ENCODE data around the gene SRBD1.

SRBD1 gene, protein sequence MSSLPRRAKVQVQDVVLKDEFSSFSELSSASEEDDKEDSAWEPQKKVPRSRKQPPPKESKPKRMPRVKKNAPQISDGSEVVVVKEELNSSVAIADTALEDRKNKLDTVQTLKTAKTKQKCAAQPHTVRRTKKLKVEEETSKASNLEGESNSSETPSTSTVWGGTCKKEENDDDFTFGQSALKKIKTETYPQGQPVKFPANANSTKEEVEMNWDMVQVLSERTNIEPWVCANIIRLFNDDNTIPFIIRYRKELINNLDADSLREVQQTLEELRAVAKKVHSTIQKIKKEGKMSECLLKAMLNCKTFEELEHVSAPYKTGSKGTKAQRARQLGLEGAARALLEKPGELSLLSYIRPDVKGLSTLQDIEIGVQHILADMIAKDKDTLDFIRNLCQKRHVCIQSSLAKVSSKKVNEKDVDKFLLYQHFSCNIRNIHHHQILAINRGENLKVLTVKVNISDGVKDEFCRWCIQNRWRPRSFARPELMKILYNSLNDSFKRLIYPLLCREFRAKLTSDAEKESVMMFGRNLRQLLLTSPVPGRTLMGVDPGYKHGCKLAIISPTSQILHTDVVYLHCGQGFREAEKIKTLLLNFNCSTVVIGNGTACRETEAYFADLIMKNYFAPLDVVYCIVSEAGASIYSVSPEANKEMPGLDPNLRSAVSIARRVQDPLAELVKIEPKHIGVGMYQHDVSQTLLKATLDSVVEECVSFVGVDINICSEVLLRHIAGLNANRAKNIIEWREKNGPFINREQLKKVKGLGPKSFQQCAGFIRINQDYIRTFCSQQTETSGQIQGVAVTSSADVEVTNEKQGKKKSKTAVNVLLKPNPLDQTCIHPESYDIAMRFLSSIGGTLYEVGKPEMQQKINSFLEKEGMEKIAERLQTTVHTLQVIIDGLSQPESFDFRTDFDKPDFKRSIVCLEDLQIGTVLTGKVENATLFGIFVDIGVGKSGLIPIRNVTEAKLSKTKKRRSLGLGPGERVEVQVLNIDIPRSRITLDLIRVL

DNA sequence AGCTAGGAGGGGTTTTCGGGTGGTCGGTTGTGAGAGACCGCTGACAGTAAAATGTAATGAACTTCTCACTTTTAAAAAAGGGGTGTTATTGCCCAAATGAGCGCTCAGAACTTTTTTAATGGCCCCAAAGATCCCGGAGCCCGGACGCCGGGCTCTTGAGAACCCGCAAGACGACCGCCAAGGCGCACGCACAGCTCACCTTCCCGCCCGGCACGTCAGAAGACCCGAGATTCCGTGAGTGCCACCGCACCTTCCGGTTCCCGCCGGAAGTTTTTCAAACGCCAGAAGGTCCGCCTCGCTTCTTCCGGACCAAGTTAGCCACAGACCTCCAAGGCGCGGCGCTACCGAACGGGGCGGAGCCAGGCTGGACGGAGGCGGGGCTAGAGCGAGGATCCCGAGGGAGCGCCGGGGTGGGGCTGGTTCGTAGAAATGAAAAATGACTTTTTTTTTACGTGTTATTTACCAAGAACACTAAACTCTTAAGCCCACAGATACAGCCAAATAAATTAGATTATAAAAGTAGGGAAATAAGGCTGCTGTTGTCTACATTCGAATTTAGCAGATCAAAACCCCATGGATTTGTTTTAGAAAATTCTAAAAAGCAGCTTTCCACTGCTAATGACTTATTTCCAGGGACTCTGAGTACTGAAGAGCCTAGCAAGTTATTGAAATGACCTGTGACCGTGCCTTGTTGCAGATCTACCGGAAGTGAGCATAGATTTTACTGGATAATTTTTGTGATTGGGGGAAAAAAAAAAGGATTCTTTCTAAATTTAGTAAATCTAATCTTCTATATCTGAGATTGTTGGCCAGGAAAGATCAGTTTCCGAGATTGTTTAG, at the start of gene SRBD1:
SRBD1 (minus strand) TSS at position 248 of the 840 bp plus-strand sequence. CDS start 5,826 bp downstream, outside the sequence.
- peak; percentile 94 for DNase-seq

DNA sequence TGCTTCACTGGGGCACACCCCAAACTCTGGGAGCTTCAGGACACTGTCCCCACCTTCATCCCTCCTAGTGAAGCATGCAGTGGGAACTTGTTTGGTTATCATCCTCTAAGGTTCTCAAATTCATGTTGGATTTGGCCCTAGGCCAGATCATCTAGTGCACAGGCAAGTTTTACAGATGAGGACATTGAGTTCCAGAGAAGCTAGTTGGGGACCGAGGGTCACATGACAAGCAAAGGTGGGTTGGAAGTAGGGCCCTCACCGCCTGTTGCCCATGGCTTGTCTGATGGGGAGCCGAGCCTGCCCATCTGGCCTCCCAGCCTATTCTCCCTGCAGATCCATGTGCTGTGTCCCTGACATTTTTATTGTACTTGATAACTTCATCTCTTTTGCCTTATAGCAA, 43.2 kb upstream of the SRBD1 start:
- no peak for DNase-seq

DNA sequence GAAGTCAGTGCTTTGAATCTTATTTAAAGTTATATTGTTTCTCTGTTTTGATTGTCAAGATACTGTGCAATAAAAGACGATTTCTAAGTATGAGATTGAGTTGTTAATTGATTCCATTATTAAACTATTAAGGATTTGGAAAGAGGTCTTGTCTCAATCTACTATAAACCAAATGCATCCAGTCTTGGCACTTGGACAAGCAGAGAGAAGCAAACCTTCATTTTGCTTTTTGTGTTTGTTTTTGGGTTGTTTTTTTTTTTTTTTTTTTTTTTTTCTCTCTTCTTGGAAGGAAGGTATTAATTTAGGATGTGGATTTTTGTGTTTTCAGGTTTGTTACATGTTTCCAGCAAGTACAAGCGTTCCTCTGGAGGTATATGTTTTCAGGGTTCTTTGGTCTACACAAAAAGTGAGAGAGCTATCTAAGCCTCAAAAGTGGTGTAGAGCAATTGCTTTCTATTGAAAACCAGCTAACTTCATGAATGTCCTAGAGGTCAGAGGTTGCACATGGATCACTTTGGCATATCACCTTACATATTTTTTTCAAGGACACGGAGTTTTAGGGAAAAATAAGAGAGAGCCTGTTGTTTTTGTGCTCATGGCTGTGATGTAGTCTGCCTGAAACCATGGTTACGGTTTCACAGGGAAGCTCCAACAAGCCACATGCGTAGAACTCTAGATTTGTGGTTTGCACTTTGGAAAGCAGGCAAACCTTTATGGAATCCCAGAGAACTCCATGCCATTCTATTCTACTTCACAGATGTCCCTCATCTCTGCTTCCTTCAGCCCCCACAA, 42.3 kb upstream of the SRBD1 start:
- DNase-seq = no peak

DNA sequence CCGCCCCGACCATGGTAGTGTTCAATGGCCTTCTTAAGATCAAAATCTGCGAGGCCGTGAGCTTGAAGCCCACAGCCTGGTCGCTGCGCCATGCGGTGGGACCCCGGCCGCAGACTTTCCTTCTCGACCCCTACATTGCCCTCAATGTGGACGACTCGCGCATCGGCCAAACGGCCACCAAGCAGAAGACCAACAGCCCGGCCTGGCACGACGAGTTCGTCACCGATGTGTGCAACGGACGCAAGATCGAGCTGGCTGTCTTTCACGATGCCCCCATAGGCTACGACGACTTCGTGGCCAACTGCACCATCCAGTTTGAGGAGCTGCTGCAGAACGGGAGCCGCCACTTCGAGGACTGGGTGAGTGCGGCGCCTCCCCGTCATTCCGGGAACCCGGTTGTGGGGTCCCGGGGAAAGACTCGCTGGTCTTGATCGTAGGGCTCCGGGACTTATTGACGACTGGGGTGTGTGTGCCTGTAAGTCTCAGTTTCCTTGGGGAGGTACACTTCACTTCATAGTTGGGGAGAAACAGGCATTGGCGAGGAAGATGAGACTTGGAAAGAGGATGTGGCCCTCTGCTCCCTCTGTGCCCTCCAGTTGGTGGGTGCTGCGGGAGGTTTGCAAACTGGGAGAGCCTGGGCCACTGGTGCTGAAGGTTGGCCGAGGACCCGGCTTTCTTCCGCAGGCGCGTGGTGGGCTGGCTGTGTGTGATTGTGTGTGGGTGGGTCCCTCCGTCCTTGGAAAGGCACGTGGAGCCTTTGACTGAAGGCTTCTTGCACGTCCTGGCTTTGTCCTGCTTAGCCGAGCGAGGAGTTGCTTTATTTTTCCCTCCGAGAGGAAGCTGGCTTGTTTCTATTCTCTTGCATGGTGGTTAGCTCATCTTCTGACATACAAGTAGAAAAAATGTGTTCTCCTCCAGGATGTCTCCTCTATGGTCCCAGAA, 41.3 kb upstream of the SRBD1 start:
- DNase-seq = peak; percentile 17

DNA sequence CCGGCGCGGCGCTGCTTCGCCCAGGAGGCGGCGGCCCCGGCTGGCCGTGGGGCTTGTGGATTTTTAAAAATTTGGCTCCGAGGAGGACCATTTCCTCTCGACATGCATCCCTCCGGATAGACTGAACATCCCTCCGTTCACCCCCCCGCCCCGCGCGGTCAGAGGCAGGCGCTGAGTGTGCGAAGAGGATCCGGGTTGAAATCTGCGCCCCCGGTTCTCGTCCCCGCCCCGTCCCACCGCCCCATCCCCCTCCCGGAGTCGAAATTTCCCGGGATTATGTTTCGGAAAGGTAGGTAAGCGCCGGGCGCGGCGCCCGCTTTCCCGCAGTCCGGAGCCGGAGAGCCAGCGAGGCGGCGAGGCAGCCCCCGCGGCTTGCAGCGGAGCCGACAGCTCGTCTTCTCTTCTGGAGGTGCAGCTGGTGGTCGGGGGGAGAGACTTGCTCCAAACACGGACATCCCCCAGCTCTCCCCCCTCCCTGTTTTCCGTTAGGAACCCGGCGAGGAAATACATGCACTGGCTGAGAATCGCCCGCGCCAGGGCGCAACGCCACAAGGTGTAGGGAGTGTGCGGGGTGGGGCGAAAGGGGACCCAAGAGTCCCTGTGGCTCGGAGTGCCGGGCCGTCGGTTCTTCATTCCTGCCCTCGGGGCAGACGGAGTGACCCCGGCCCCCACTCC, 40.5 kb upstream of the SRBD1 start, which contains the start of gene PRKCE:
PRKCE (plus strand) TSS at position 261 of the 675 bp plus-strand sequence.
- peak; percentile 59 for DNase-seq

DNA sequence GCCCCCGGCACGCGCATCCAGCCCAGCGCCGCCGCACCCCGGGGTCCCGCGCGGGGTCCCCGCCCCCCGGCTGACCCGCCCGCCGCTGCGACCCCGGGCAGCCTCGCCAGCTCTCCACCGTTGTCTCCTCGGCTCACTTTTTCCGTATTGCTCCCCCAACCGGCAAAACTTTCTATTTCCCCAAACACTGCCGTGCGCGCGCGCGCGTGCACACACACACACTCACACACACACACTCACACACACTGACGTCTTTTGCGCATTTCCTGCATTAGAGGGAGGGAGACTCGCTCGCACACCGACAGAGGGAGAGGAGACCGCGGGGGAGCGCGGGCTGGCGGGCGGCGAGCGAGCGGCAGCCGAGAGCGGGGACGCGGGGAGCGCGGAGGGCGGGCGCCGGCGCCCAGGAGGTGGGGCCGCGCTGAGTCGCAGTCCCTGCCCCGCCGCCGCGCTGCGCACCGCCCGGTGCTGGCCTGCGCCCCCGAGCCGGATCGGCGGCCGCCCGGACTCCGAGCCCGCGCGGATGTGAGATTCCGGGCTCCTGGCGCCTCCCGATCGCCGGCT, 39.9 kb upstream of the SRBD1 start:
- peak; percentile 91 for DNase-seq

DNA sequence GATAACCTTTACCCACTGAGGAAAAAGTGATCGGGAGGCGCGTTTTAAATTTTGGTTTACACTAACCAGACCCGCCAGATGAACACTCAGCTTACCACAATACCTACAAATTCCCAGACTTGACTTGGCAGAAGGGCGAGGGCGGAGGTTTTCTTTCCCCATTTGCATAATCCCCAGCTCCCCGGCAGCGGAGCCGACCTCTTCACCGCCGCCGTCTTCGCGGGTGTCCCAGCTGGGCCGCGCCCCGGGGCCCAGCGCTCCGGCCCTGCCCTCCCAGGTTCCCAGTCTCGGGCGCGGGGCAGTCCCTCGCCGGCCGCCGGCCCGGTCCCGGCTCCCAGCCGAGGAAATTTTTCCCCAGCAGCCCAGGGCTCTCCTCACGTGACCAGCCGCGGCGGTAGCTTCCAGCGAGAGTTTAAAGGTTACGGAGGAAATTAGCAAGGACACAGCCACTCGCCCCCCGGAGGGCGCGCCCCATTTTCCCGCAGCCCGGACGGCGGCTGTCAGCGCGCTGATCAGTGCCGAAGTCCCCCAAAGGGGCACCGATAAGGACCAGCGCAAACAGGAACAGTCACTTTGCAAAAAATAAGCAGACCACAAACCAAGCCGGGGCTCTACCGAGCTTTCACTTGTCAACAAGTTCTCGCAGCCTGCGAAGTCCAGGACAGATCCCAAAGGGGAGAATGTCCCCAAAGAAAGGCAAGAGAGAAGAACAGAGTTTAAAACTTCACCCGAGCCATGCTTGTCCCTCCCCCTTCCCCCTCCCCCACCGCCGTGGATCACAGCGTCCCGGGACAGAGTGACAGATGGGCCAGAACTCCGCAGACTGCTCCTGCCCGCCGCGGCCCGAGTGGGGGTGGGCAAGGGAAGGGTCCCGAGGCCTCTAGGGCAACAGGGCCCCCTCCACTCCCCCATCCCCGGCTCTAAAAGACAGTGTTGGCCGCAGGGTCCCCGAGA, 39.1 kb upstream of the SRBD1 start:
- peak; percentile 60 for DNase-seq

DNA sequence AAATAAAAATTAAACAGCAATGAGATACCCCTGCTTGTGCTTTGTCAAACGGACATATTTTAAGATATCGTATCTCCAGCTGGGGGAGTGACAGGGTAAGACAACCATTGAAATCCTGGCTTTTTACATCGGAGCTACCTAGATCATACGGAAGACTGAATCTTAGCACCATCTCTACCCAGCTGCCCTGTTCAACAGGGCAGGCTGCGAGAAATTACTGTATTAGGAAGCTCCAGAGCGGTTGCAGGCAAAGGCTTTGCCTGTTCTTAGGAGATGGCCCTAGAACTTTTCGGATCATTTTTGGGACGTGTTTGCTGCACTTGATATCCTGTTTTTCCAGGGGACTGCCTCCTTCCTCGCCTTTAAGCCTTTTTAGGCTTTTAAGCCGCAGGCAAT, 38.4 kb upstream of the SRBD1 start:
- DNase-seq = no peak

DNA sequence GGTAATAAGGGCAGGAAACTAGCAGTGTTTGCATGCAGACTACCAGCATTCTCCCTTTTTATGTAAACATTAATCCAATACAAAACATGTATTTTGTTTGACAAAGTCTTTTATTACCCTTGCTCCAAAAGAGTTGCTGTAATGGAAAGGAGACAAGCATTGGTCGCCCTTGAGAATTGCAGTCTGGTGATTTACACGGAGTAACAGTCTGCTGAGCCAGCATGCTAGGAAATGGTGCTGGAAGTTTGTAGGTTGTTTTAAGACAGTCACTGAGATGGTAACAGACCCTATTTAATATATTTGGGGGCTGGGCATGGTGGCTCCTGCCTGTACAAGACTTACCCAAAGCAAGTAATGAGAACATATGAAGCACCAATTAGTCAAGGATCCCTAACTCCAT, 37.6 kb upstream of the SRBD1 start:
- no peak for DNase-seq

DNA sequence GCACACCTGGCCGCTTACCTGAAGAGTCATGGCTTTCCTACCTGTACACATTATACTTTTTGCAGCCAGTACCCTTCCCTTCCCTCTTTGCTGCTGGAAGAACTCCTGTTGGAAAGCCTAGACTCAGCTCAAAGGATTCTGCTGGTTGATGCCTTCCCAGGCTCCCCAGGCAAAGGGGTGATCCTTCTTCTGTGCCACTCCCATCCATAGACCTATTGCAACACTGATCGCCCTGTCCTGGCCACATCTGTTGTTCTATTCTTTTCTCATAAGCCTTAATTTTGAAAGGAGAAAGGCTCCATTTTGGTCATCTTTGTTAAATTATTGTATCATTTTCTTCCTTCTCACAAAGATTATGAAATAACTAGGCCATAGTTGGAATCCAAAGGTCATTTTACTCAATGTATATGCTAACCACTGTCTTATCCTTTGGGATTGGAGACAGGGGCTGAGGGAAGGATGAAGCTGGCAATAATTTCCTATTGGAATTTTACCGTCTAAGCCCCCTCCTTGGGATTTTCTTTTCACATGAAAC, 37.0 kb upstream of the SRBD1 start:
- no peak for DNase-seq

DNA sequence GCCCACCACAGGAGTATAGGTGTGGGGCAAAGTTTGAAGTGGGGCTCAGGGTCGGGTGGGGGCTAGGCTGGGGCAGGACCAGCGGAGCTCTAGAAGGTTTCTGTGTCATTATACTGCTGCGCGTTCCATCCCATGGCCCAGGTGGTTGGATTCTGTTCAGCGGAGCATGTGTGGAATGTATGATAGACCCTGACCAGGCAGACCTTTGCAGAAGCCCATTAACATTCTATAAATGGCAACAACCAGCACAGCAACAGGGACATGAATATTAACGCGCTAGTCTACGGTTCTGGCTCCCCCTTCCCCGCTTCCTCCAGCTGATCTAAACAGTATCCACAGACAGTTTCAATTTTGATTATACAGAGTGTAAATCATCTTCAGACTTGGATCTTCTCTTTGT, 36.3 kb upstream of the SRBD1 start:
- no peak for DNase-seq

DNA sequence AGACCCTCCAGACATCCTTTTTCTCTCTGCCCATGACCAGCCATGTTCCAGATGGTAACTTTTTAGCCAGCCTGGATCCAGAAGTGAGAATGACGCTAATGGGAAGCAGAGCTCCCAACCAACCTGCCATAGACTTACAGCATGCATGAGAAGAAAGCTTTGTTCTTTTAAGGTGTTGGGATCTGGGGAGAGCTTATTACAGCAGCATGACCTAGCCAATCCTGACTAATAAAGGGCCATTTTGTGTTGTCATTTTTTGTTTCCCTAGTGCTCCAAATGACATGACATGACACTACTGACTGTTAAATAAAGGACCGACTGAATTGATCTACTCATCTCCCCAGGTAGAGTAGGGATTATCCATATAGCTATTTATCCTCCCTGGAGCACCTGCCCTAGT, 35.2 kb upstream of the SRBD1 start:
- DNase-seq = no peak

DNA sequence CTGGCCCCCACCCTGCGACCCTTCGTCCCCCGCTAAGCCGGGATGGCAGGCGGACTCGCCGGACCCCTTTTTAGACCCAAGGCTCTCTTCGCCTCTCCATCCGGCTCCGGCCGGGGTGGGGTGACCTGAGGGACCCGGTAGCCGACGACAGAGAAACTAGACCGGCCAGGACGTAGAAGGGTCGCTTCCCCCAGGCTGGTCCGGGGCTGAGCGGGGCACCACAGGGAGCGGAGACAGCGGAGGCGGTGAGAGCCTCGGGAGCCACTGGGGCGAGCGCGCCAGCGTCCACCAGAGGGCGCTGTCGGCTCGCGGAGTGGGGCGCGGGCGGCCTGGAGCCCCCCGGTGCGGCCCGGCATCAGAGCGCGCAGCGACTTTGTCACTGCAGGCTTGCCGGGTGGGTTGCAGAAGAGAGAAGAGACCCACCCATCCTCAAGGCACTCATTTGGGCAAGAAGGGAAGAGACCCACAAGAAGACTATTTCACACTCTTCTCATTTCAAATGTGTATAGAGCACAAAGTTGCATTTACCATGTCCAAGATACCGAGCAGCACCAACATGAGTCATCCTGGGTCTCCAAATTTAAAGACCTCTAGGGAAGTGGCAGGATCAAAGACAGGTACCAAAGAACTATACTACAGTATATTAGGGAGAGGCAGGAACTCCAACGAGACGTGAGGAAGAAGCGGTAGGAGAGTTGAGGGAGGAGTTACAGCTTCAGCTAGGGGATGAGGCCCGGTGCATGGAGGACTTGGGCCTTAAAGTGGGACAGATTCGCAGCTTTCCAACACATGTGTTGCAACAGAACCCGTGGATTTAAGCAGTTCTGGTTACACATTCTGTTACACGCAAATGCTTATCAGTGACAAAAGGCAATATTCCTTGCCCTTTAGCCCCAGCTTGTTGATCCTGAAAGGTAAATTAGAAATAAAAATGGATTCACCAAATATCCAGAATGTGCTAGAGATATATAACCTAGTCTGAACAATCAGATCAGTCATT, 32.8 kb upstream of the SRBD1 start:
- DNase-seq = peak; percentile 73

DNA sequence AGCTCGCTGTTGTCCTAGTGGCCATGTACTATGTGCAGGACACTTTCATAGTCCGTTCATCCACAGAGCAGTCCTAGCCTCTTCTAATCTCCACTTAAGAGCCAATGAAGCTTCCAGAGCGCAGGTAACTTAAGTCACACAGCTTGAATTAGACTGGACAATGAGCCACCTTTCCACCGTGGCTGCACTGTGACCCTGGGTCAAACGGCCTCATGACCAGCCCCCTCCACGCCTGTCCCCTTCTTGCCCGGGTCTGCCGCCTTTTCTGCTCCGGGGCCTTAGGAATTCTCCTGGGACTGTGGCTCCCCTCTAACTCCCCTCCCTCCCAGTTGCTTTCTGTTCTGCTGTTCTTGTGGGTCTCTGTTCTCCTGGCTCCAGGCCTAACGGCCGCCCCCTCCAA, 32.0 kb upstream of the SRBD1 start:
- no peak for DNase-seq

DNA sequence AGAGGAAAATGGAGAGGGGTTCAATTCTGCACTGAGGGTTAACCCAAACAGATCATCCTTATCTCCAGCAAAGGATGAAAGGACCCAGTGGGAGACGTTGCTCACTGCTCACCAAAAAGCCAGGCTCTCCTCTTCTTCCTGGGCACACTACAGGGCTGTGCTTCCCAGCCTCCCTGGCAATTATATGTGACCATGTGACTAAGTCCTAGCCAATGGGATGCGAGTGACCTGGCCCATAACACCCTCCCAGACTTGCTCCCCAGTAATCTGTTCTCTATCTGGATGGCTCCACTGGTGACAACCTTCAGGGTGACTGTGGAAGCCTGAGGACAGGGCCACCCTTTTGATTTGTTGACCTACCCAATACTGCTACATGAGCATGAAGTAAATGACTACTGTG, 29.5 kb upstream of the SRBD1 start:
- no peak for DNase-seq

DNA sequence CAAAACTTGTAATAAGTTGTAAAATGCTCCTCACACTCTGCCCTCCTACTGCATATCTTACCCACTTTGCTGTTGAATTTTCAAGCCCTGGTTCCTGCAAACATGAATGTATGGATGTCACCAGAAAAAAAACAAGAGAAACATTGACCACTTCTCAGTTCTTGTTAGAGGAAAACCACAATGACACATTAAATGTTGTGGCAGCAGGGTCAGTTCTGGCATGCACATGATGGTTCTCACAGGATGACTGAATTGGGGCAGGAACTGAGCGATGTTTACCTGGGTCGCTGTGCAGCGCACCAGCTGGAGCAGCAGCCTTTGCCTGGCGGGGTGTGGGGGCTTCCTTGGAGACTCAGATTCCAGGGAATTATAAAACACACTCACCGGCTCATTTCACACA, 26.4 kb upstream of the SRBD1 start:
- no peak for DNase-seq

DNA sequence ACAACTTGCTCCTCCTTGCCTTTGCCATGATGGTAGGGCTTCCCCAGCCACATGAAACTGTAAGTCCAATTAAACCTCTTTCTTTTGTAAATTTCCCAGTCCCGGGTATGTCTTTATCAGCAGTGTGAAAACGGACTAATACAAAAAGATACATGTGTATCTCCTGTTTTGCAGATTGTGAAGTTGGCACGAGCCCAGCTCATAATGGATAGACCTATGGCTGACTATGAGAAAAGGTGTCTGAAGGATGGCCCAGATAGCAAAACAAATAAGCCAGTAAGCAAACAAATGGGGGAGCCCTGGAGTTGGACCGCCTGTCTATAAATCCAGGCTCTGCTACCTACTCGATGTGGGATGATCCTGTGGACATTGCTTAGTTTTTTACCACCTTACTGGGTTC, 24.9 kb upstream of the SRBD1 start:
- DNase-seq = no peak

All from stimulated activated CD4-positive, alpha-beta T cell treated with anti-CD3 and anti-CD28 coated beads, Interleukin-4, amount 100 ng/mL, for 24 hours (primary cell).